ENCODE results near the gene MRPL40. TPM values are rescaled to one million over a fixed set of nuclear protein-coding genes. Genes with fewer than 3 reads are reported as not detected.

MRPL40 gene
- total and polyA plus RNA-seq, 2 of the 13 experiments (the other 11 are each of a cell fraction or from before 2014, with no cell fraction given), result 42.7 to 79.7 TPM

GRCh38 chr22:19451570-19451969 is 19.2 kb downstream of the MRPL40 start (continued):
- TF ChIP-seq RXRA (CRISPR knock-in tag; IDR thresholded peaks at IDR 0.05) (no peak), SIX4 (CRISPR knock-in tag; IDR thresholded peaks at IDR 0.05) (no peak)

GRCh38 chr22:19453718-19454117 is 21.4 kb downstream of the MRPL40 start:
- no peak for FAIRE-seq
- Histone ChIP-seq H3K36me3 (replicated peaks in 1 of 2; ENCODE audit: control insufficient read depth in 1 of 2, insufficient read depth in 2 of 2, low read length in 2 of 2) (peaks cover 21 to 74% of the 10 kb centered on the region in 2 experiments; a peak in 4 of 5 replicates), H3K4me3 (replicated peaks in 1 of 3; ENCODE audit: insufficient read depth in 1 of 3, low read depth in 2 of 3, low read length in 3 of 3) (no peak overlapping the region), H3K27ac (ENCODE audit: extremely low read length, insufficient read depth, low read length) (no peak overlapping the region), H4K20me1 (ENCODE audit: insufficient read depth, low read length) (no peaks in the 10 kb centered on the region), H3K9ac (ENCODE audit: insufficient read depth, low read depth, low read length) (no peak overlapping the region), H3K27me3 (ENCODE audit: control insufficient read depth in 1 of 2, insufficient read depth in 2 of 2, low read length in 2 of 2) (no peaks in the 10 kb centered on the region), H3K4me2 (ENCODE audit: low read depth, low read length) (no peak overlapping the region), H2AFZ (ENCODE audit: low read length) (no peak overlapping the region), H3K9me3 (ENCODE audit: low read length) (no peaks in the 10 kb centered on the region), H3K4me1 (ENCODE audit: insufficient read depth, low read length) (peaks cover 8% of the 10 kb centered on the region), H3K79me2 (ENCODE audit: insufficient read depth, low read length) (no peaks in the 10 kb centered on the region)
- no peak for ATAC-seq
- CTCF ChIA-PET (ENCODE audit: low intra/inter-chr PET ratio, low total read pairs), result no interaction called here
- no TSS peak for BruUV-seq (replicated peaks)
- POLR2A ChIA-PET, result no interaction called here
- in situ Hi-C loops (cut with HindIII; ENCODE audit: extremely low pct_ligation_motif_present, low pct_unique_long_range_greater_than_20kb), result no loop called here
- no peak for DNase-seq (ENCODE audit: low spot score)
- 100% methylated on average over 5 of the region's 5 CpGs for WGBS (ENCODE audit: low lambda C conversion rate)
- TF ChIP-seq ZNF720 (CRISPR knock-in tag; IDR thresholded peaks at IDR 0.05) (no peak), PRMT3 (CRISPR knock-in tag; IDR thresholded peaks at IDR 0.05; ENCODE audit: borderline replicate concordance, low read depth) (no peak), HBP1 (CRISPR knock-in tag; IDR thresholded peaks at IDR 0.05; ENCODE audit: low read depth) (no peak), RERE (CRISPR knock-in tag; IDR thresholded peaks at IDR 0.05; ENCODE audit: low read depth) (no peak), SRF (IDR thresholded peaks at IDR 0.05; ENCODE audit: low read depth, low read length) (no peak), ZEB1 (IDR thresholded peaks at IDR 0.05; ENCODE audit: insufficient replicate concordance, low read depth) (no peak), NONO (IDR thresholded peaks at IDR 0.05) (no peak), NONO (CRISPR knock-in tag; conservative IDR thresholded peaks at IDR 0.05) (no peak), ZNF704 (CRISPR knock-in tag; IDR thresholded peaks at IDR 0.05; ENCODE audit: borderline replicate concordance) (no peak), AGO1 (IDR thresholded peaks at IDR 0.05; ENCODE audit: low read depth, low read length, poor library complexity, severe bottlenecking) (no peak)
- intact Hi-C loops (cut with micrococcal nuclease; ENCODE audit: unreplicated experiment), result no loop called here
